Measurements from ENCODE around the gene TOMM5. TPM values are rescaled to one million over a fixed set of nuclear protein-coding genes. Genes with fewer than 3 reads are reported as not detected.
A peak's percentile ranks its signal among the peaks of the same experiment; 100 is the strongest.

TOMM5 gene
- 100 to 1,000 TPM in 3 of 4 donors, 10 to 100 TPM in 1; 69.2 to 173 (median 134) TPM for total RNA-seq
- polyA plus RNA-seq, result 100 to 1,000 TPM; 106 to 140 (median 138) TPM

- DNase-seq, result peak; percentile 96
- TF ChIP-seq EP300 (IDR thresholded peaks at IDR 0.05) (peak in 1 of 4 donors; percentile 69), POLR2AphosphoS5 (IDR thresholded peaks at IDR 0.05) (peak; percentile 97 to 98 (median 98)), CTCF (IDR thresholded peaks at IDR 0.05) (no peak), POLR2A (IDR thresholded peaks at IDR 0.05) (peak; percentile 79 to 91)
- Histone ChIP-seq H3K27me3 (no peaks in the 10 kb centered on the region), H3K4me3 (peak within 1 kb of the TSS; percentile 82 to 86 (median 85)), H3K9me3 (no peaks in the 10 kb centered on the region), H3K4me1 (peaks cover 0 to 48% (median 28%) of the 10 kb centered on the region in 4 donors), H3K27ac (peak within 1 kb of the TSS; percentile 81 to 90 (median 84)), H3K36me3 (peaks cover 0 to 19% (median 8%) of the 10 kb centered on the region in 4 donors)
- 0 to 1% methylated on average over 72 of the region's 72 CpGs for WGBS, 2 donors
- intact Hi-C loops (cut with DNase I), result loop anchor here (2.0 to 10.0 kb wide), 6 partner anchors 16 to 802 kb away; partner anchors contain the start of genes ALDH1B1, DCAF10, FBXO10 and GRHPR
Measured at GRCh38 chr9:37592108-37592951, at the start of gene TOMM5. TOMM5 (minus strand) TSS chr9:37592597; CDS start chr9:37592532, 65 bp downstream.

GRCh38 chr9:37641331-37641730 is 48.9 kb upstream of the TOMM5 start:
- no peak for TF ChIP-seq EP300 (IDR thresholded peaks at IDR 0.05)
- TF ChIP-seq CTCF (IDR thresholded peaks at IDR 0.05), result no peak
- TF ChIP-seq POLR2A (IDR thresholded peaks at IDR 0.05), result no peak
- no peak for TF ChIP-seq POLR2AphosphoS5 (IDR thresholded peaks at IDR 0.05)
- H3K27me3 ChIP-seq, result peaks cover 0 to 10% (median 0%) of the 10 kb centered on the region in 3 donors
- H3K4me1 ChIP-seq, result no peaks in the 10 kb centered on the region
- 90% methylated on average over 3 of the region's 3 CpGs for WGBS, 2 donors
- no peaks in the 10 kb centered on the region for H3K9me3 ChIP-seq
- intact Hi-C loops (cut with DNase I), result no loop called here
- no peak for DNase-seq
- H3K27ac ChIP-seq, result no peak overlapping the region
- no peak overlapping the region for H3K4me3 ChIP-seq
- H3K36me3 ChIP-seq, result no peaks in the 10 kb centered on the region

GRCh38 chr9:37640246-37640645 is 47.8 kb upstream of the TOMM5 start:
- no peaks in the 10 kb centered on the region for H3K4me1 ChIP-seq
- H3K4me3 ChIP-seq, result no peak overlapping the region
- intact Hi-C loops (cut with DNase I), result no loop called here
- WGBS, 2 donors, result 74 to 77% methylated on average over 3 of the region's 3 CpGs
- no peak overlapping the region for H3K27ac ChIP-seq
- H3K36me3 ChIP-seq, result no peaks in the 10 kb centered on the region
- no peak for DNase-seq
- peaks cover 0 to 10% (median 0%) of the 10 kb centered on the region in 3 donors for H3K27me3 ChIP-seq
- no peaks in the 10 kb centered on the region for H3K9me3 ChIP-seq
- no peak for TF ChIP-seq POLR2AphosphoS5 (IDR thresholded peaks at IDR 0.05)
- TF ChIP-seq CTCF (IDR thresholded peaks at IDR 0.05), result no peak
- TF ChIP-seq EP300 (IDR thresholded peaks at IDR 0.05), result no peak
- no peak for TF ChIP-seq POLR2A (IDR thresholded peaks at IDR 0.05)

GRCh38 chr9:37639841-37640240 is 47.4 kb upstream of the TOMM5 start:
- TF ChIP-seq EP300 (IDR thresholded peaks at IDR 0.05), result no peak
- no peak for TF ChIP-seq CTCF (IDR thresholded peaks at IDR 0.05)
- TF ChIP-seq POLR2AphosphoS5 (IDR thresholded peaks at IDR 0.05), result no peak
- TF ChIP-seq POLR2A (IDR thresholded peaks at IDR 0.05), result no peak
- H3K9me3 ChIP-seq, result no peaks in the 10 kb centered on the region

More at GRCh38 chr9:37639841-37640240, 47.4 kb upstream of the TOMM5 start:
- Histone ChIP-seq H3K4me1 (no peaks in the 10 kb centered on the region), H3K27ac (no peak overlapping the region), H3K36me3 (no peaks in the 10 kb centered on the region), H3K27me3 (peaks cover 0 to 10% (median 0%) of the 10 kb centered on the region in 3 donors), H3K4me3 (no peak overlapping the region)
- intact Hi-C loops (cut with DNase I), result no loop called here
- 87 to 90% methylated on average over 3 of the region's 3 CpGs for WGBS, 2 donors
- no peak for DNase-seq

Measured in sigmoid colon (tissue), 7 donors.